HepG2 (cell line): ENCODE results near the gene HBA1. TPM values are rescaled to one million over a fixed set of nuclear protein-coding genes. Genes with fewer than 3 reads are reported as not detected.

Experiments used
- ARNTL ChIP-seq: sonication (generic); formaldehyde crosslinking; IDR thresholded peaks from 2 replicates; pipeline ENCODE4 v1.4.0; 2020; ENCODE audit warnings: mild to moderate bottlenecking, missing genetic modification reagents
- DBP ChIP-seq: sonication (generic); formaldehyde crosslinking; IDR thresholded peaks from 2 replicates; pipeline ENCODE4 v1.4.0; 2020; ENCODE audit warnings: missing genetic modification reagents; ENCODE audit errors: not compliant biosample characterization
- FOXJ3 ChIP-seq: sonication (generic); formaldehyde crosslinking; IDR thresholded peaks from 2 replicates; pipeline ENCODE4 v1.4.0; 2020; ENCODE audit warnings: missing genetic modification reagents, mild to moderate bottlenecking, borderline replicate concordance
- HIC2 ChIP-seq: sonication (generic); formaldehyde crosslinking; IDR thresholded peaks from 2 replicates; pipeline ENCODE4 v1.9.0; 2022; ENCODE audit warnings: low read depth, missing genetic modification reagents
- MXD1 ChIP-seq: sonication (generic); formaldehyde crosslinking; IDR thresholded peaks from 2 replicates; pipeline ENCODE4 v1.4.0; 2020; ENCODE audit warnings: mild to moderate bottlenecking, missing genetic modification reagents
- NBN ChIP-seq: fragments of 450-650 bp; conservative IDR thresholded peaks from 2 replicates; pipeline ENCODE4 v1.6.1; 2017
- POLR2A ChIP-seq, 2 experiments: IDR thresholded peaks; 2 replicates each; pipeline ENCODE4 v1.6.1; 2011; ENCODE audit warnings: low read depth in 2 of 2, low read length in 2 of 2, mild to moderate bottlenecking in 1 of 2, moderate library complexity in 1 of 2; ENCODE audit not compliant: insufficient read depth in 1 of 2
- PREB ChIP-seq: sonication (generic); formaldehyde crosslinking; IDR thresholded peaks from 2 replicates; pipeline ENCODE4 v1.4.0; 2020; ENCODE audit warnings: missing genetic modification reagents
- PTBP1 ChIP-seq: fragments of 200-400 bp; formaldehyde crosslinking; IDR thresholded peaks from 2 replicates; pipeline ENCODE4 v1.6.1; 2018; ENCODE audit warnings: low read length, low read depth; ENCODE audit not compliant: poor library complexity, severe bottlenecking
- RXRB ChIP-seq: IDR thresholded peaks from 2 replicates; pipeline ENCODE4 v1.6.1; 2016; ENCODE audit warnings: borderline replicate concordance, missing genetic modification reagents, missing compliant biosample characterization
- SIN3A ChIP-seq: IDR thresholded peaks from 2 replicates; pipeline ENCODE4 v1.6.1; 2011; ENCODE audit warnings: low read depth, mild to moderate bottlenecking, control low read depth, low read length, borderline replicate concordance
- SKI ChIP-seq: fragments of 450-650 bp; IDR thresholded peaks from one replicate; pipeline ENCODE4 v1.6.1; 2018; ENCODE audit warnings: mild to moderate bottlenecking; ENCODE audit not compliant: partially characterized antibody
- ZNF343 ChIP-seq: sonication (generic); formaldehyde crosslinking; IDR thresholded peaks from 2 replicates; pipeline ENCODE4 v1.4.0; 2020; ENCODE audit warnings: mild to moderate bottlenecking, missing genetic modification reagents
- ZNF580 ChIP-seq: IDR thresholded peaks from 2 replicates; pipeline ENCODE4 v1.6.1; 2016; ENCODE audit warnings: low read depth, borderline replicate concordance
- ZNF687 ChIP-seq: sonication (generic); formaldehyde crosslinking; IDR thresholded peaks from 2 replicates; pipeline ENCODE4 v1.5.1; 2020; ENCODE audit warnings: mild to moderate bottlenecking, missing genetic modification reagents, moderate library complexity
- ZNF710 ChIP-seq: sonication (generic); formaldehyde crosslinking; IDR thresholded peaks from 2 replicates; pipeline ENCODE4 v1.5.0; 2020; ENCODE audit warnings: mild to moderate bottlenecking, missing genetic modification reagents, borderline replicate concordance
- ZNF788 ChIP-seq: sonication (generic); formaldehyde crosslinking; IDR thresholded peaks from 2 replicates; pipeline ENCODE4 v1.5.0; 2020; ENCODE audit warnings: mild to moderate bottlenecking, missing genetic modification reagents, borderline replicate concordance
- ZSCAN30 ChIP-seq: sonication (generic); formaldehyde crosslinking; IDR thresholded peaks from 2 replicates; pipeline ENCODE4 v1.5.0; 2020; ENCODE audit warnings: mild to moderate bottlenecking, missing genetic modification reagents
- polyA plus RNA-seq, 8 experiments: library from polyadenylated mRNA; depleted of rRNA in 3 of 8; stranded (reverse) in 7 of 8; unstranded in 1 of 8; fragments of >200 nt; fragmentation: Illumina TruSeq in 4 of 8; extraction: Trizol in 4 of 8; gene quantifications; 2 replicates each; pipeline versions ENCODE4 v1.2.1 to v1.2.3, GENCODE V29; 2011 to 2016; ENCODE audit warnings: low read depth in 4 of 8, missing spikeins in 1 of 8, mixed read lengths in 1 of 8; ENCODE audit not compliant: insufficient read depth in 1 of 8
- total RNA-seq, 5 experiments: library from RNA; depleted of rRNA; stranded (reverse); fragments of >200 nt; fragmentation: Illumina TruSeq; extraction: Trizol; gene quantifications; 2 replicates each; pipeline ENCODE4 v1.2.3, GENCODE V29; 2016; ENCODE audit warnings: low read depth in 1 of 5

Gene HBA1
- total and polyA plus RNA-seq, 2 of the 13 experiments (the other 11 are each of a cell fraction or from before 2014, with no cell fraction given), result 0.59 TPM; not detected in 1

- TF ChIP-seq ZNF788 (CRISPR knock-in tag) (peak; percentile 45; the same call in 1 of the 2 replicates), POLR2A (IDR thresholded peaks at IDR 0.05; ENCODE audit: insufficient read depth in 1 of 2, low read depth in 2 of 2, low read length in 2 of 2) (no peak), PTBP1 (no peak), SIN3A (peak; percentile 51; the same call in 1 of the 2 replicates), RXRB (peak; percentile 63; the same call in 1 of the 2 replicates), NBN (no peak), DBP (CRISPR knock-in tag) (no peak), MXD1 (CRISPR knock-in tag) (peak; percentile 62; the same call in 1 of the 2 replicates), ZNF343 (CRISPR knock-in tag) (no peak), FOXJ3 (CRISPR knock-in tag) (no peak), ZNF710 (CRISPR knock-in tag) (no peak), ZSCAN30 (no peak), ZNF580 (CRISPR knock-in tag) (no peak), ZNF687 (peak; percentile 82), PREB (CRISPR knock-in tag) (no peak), SKI (no peak), ARNTL (CRISPR knock-in tag) (peak; percentile 89), HIC2 (CRISPR knock-in tag) (peak; percentile 24; the same call in 1 of the 2 replicates)
These were observed 14.0 kb upstream of the HBA1 start (continued) for GRCh38 chr16:162271-162991.
